Cardiac septum (tissue), 1 donor: ENCODE measurements around the gene DNAJC1. TPM values are rescaled to one million over a fixed set of nuclear protein-coding genes. Genes with fewer than 3 reads are reported as not detected.

Experiments used
- DNase-seq: peaks from one replicate; pipeline ENCODE4 v3.0.0-alpha.2; 2020; ENCODE audit warnings: low spot score
- intact Hi-C: fragments of 100-400 bp; cut with DNase I; formaldehyde crosslinking; loops from one replicate; pipeline ENCODE4 v1.14.0; 2022
- total RNA-seq: library from RNA; stranded (reverse); fragmentation: NEBNext Ultra II Directional; extraction: Animal tissue kit (Norgen Biotek cat#: 25700); gene quantifications from one replicate; pipeline ENCODE4 v1.2.1, GENCODE V29; 2021
- donor health status: DM: no; HTN: no; CAD: no.

DNAJC1 gene
- total RNA-seq, 1 donor from 2014 or later = 12.9 TPM

DNA sequence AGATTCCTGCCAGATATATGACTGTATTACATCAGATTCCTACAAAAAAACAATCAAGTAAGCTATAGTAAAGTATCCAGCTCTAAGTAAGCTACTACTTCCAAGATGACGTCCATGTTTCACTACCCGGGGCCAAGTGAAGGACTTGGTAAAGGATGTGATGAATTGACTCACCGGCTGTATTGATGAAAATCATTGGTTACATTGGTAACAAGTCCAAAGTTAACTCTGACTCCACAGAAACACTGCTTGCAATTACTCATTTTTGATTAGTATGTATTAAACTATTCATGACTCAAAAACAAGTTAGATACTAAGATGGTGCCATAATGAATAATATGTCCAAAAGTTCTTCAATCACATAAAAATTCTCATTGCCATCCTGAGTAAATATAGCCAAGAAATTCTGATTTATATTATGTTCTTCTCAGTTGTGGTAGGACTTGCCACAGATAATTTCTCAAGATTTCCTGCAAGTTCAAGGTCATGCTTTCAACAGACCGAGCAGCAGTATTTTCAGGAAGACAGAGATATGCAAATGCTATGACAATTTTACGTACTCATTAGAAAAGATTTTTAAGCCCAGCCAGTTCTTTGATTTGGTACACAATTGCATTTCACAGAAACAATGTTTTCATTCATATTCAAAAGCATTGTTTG is 12.6 kb upstream of the DNAJC1 start:
- intact Hi-C loops = no loop called here
- DNase-seq = no peak

DNA sequence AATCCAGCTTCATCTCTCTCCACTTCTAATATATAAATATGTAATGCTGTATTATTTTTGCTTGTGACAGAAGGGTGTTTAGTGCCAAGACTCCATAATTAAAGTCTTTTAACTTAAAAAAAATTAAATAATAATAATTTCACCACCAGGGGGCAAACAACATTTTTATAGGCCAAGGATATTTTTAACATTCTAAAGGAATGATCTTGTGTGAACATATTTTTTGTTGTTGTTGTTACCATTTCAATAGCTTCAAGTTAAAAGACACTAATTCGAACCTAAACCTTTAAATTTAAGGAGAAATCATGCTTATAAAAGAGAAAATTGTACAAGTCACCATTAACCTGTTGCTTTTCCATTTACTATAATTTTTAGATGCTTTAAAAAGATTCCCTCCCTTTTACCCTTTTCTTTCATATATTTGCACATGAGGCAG is 7.5 kb upstream of the DNAJC1 start:
- no peak for DNase-seq
- intact Hi-C loops = no loop called here

DNA sequence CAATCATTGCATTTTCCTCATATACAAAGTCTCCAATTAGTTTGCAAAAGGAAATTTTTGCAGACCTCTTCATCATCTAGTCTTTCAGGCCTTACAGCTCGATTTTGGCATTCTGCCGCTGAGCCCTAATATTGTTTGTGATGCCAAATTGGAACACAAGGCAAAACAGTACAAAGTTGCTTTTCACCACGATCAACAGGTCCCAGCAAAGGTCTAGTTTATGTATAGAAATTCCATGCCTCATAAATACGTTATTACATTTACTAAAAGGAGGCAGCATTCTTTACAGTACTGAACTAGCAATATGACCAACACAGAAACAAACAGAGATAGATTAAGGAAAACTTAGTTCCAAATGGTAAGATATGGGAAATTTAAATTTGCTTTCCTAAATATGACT is 7.0 kb upstream of the DNAJC1 start:
- intact Hi-C loops = no loop called here
- no peak for DNase-seq

DNA sequence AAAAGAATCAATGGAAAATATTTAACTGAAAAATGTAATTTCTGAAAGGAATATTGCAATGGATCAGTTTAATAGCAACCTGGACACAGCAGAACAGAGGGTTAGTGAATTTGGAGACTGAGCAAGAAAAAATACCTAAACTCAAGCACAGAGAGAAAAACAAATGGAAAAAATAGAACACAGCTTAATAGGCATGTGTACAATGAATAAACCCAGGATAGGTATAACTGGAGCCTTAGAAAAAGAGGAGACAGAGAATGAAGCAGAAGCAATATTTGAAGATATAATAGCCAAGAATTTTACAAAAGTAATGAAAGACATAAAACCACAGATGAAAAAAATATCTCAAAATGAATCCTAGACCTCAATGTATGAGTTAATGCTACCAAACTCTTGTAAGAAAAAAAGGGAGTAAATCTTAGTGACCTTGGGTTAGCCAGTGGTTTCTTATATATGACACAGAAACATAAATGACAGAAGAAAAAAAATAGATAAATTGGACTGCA is 2.9 kb upstream of the DNAJC1 start:
- no peak for DNase-seq
- intact Hi-C loops = loop anchor here (5.0 to 10.0 kb wide), 3 partner anchors 218 to 1058 kb away; no protein-coding TSS in a partner anchor

DNA sequence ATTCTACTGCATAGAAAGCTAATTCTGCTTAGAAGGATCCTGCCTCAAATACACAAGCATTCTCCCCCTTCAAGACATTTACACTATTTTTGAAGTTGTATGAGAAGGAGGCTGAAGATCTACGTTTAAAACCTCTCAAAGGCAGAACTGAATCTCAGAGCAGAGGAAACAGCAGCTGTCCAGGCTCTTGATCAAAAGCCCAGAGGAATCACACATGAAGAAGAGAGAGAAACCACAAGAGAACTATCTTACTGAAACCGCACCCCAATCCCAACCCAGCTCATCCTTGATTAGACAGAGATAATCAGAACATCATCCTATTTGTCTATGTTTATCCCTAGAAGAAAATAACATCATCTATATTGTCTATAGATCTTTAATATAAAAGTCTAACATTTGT is 2.2 kb upstream of the DNAJC1 start:
- DNase-seq = no peak
- intact Hi-C loops = loop anchor here (5.0 to 10.0 kb wide), 3 partner anchors 219 to 1059 kb away; no protein-coding TSS in a partner anchor

DNA sequence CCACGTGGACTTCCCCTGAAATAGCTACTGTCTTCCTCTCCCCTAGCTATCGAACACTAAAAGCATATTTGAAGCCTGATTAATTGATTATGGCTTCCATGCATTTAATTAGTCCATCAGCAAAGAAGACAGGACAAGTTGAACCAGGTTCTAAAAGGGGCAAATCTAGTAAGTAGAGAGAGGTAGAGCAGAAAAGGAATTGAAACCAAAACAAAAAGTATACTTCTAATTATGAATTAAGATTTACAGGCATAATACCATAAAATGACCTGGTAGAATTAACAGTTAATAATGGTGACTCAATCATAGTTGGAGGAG is 393 bp upstream of the DNAJC1 start:
- intact Hi-C loops = loop anchor here (2.0 to 10.0 kb wide), 6 partner anchors 221 to 1061 kb away; partner anchors contain the start of gene BMI1
- DNase-seq = no peak

DNA sequence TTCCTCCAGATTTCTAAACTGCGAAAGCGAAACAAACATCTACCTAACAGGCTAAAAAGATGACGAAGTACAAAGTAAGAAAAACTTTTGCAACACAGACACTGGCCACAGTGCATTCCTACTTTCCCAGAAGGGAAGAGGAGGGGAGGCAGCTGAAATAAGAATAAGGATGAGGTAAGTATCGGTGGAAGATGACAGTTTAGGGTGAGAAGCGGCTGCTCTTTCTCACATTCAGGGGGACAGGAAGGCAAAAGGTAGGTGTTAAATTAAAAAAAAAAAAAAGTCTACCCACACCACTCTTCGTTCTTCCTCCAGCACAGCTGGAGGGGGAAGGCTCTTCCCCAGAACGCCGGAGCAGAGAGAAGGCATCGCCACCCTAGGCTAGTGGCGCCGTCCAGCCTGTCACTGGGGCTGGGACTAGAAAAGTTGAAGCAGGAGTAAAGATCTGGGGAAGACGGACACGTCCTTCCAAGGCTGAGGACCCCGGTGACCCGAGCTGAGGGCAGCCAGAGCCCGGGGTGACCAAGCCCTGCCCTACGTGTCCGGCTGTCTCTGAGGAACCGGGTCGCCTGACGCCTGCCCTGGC is 846 bp downstream of the DNAJC1 start:
- DNase-seq = no peak
- intact Hi-C loops = loop anchor here (2.0 to 10.0 kb wide), 6 partner anchors 222 to 1062 kb away; partner anchors contain the start of gene BMI1

DNA sequence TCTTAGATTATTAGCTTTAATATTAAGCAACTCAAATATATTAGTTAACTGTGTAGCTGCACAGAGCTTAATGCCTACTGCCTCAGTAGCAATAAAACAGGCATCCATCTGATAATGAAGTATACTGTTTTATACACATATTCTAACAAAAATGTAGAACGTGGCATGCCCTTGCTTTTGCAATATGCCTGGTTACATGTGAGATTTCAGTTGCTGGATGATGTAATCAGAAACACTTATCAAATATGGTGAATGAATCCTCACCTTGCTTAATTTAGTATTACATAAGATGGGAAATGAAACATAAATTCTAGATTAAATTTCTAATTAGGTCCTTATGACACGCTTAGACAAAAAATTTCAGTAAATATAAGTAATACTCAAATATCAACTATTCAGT is 8.0 kb downstream of the DNAJC1 start:
- intact Hi-C loops = no loop called here

DNA sequence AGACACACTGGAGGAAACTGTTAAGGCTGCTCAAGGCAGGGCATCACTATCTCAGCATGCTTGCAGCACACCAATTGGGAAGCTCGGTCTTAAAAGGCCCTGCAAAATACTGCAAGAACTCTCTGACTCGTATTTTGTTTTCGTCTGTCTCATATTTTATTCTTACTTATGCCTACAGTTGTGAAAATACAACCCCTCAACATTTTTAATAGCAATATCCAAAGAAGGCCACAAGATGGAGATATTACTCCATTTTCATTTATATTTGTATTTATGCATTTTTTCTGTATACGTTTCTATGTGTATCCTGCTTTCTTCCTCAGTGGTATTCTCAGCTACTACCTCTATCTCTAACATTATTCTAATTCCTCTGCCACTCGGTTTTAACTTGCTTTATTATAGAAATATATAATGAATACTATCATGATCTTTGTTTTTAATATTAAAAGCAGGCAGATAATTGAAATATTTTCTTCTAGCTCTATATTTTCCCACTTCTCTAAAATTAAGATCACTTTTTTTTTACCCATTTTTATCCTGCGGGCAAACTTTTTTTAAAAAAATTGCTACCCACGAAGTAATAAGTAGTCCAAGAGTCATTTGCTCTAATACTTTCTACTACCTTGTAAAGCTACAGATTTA is 10.0 kb downstream of the DNAJC1 start:
- intact Hi-C loops = no loop called here
- DNase-seq = no peak

More for the DNA sequence above, 8.0 kb downstream of the DNAJC1 start:
- DNase-seq = no peak

DNA sequence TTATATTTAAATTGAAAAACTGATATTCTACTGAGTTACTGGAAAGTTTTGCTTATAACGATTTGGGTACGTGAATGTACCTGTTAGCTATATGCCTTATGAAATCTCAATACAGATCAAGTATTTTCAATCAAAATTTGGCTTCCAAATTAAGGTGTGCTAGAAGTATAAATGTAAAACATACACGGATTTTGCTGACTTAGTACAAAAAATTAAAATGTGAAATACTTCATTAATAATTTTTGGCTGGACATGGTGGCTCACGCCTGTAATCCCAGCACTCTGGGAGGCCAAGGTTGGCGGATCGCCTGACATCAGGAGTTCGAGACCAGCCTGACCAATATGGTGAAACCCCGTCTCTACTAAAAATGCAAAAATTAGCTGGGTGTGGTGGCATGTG is 11.7 kb downstream of the DNAJC1 start:
- no peak for DNase-seq
- intact Hi-C loops = no loop called here

DNA sequence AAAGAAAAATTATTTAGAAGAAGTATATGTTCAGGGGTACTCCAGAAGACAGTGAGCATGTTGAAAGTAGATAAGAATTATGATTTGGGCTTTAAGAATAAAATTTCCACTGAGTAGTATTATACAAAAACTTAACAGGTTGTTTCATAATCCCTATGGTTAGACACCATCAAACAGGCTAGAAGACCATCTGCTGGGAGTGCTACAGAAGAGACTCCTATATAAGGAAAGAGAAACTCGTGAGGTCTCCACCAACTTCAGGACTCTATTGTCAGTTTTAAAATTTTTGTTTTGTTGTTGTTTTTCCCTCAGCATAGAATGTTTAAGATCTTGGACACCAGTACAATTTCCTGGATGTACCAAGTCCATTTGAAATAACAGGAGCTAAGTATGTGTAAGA is 13.1 kb downstream of the DNAJC1 start:
- DNase-seq = no peak
- intact Hi-C loops = no loop called here

DNA sequence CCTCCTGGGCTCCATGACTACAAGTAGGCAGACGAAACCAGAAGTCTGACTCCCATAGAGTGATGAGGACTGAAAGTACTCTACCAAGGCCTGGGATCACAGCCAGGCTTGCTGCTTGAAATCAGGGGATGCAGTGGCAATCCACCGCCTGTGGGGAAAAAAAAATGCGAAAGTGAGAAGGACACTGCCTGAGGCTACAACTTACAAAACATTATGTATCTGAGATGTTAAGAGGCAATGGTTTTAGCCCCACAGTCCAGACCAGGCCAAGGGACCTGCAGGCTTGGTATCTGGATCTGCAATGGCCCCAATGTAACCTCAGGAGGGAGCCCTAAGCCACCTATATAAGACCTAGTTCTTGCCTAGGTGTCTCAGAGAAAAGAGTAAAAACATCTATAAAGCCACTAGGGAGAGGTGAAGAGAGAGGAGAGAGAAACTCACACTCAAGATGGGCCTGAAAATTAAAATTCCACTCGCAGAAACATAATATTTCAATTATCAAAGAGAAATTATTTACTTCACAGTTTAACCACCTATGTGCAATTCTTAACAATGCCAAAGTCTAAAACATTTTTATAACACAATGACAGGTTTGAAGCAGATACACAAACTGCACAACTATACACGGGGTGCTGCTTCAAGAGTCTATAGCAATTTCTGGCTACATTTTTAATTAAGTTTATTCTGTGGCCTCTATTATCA is 13.9 kb downstream of the DNAJC1 start:
- intact Hi-C loops = no loop called here
- DNase-seq = no peak

DNA sequence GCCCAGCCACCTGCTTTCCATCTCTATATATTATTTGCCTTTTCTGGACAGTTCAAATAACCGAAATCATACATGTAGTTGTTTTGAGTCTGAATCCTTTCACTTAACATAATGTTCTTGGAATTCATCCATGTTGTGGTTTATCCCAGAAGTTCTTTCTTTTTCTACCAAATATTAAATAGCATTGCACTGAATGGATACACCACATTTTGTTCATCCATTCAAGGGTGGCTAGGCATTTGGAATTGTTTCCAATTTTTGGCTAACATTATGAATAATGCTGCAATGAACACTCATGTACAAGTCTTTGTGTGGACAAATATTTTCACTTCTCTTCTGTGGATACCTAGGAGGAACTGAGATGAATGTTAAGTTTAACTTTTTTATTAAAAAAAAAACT is 18.0 kb downstream of the DNAJC1 start:
- intact Hi-C loops = no loop called here
- no peak for DNase-seq

DNA sequence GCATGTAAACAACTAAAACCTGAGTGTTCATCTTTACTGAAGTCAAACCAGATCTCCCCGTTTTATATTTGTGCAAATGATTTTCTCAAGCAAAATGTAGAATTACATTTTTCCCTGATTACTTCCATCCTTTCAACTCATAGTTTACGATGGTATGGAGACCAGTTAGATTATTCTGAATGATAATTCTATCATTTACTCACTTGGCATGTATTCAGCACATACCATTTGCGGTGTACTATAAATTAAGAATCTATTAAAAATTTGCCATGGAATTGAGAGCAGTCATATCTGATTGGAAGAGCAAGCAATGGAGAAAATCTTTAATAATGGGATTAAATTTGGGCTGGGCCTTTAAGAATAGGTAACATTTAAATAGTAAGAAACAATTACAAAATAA is 22.4 kb downstream of the DNAJC1 start:
- DNase-seq = no peak
- intact Hi-C loops = no loop called here

DNA sequence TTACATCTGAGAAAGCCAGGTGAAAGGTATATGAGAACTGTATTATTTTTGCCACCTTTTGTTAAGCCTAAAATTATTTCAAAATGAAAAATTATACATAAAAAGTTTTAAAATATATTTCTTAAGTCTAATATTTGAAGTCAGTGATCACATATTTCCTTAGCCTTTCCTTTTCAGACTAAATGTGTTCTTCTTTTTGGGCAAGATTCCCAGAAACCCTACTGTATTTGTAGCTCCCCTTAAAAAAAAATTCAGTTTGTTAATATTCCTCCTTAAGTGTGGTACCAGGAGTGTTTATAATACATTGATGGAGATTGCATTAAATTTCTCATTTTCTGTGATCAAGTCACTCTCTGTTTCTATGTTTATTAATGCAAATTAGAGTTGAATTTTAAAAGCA is 22.8 kb downstream of the DNAJC1 start:
- intact Hi-C loops = no loop called here
- no peak for DNase-seq

DNA sequence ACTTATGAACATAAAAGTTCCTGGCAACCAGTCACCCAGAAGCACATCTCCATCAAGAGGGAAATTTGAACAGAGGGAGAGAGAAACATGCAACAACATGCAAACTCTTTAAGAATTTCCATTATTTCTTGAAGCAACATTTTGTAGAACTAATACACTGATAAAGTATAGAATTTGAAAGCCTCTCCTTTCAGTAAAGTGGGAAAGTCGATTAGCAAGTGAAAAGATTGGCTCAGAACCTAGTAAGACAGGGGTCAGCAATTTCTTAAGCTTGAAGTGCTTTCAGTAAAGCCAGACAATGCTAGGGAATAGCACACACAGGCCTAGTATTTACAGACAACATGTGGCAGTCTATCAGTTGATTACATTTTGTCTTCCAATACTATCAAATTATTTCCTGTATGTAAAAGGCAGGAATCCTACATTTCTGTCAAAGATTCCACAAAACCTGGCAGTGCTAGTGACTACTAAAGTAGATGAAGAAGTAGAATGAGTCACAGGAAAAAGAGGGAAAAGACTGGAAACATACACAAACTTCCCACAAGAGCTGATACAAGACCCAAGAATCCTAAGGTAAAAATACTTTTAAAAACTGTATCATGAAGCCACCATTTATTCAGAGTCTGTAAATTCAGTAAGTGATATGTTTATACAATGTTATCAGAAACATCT is 25.2 kb downstream of the DNAJC1 start:
- intact Hi-C loops = no loop called here
- no peak for DNase-seq

DNA sequence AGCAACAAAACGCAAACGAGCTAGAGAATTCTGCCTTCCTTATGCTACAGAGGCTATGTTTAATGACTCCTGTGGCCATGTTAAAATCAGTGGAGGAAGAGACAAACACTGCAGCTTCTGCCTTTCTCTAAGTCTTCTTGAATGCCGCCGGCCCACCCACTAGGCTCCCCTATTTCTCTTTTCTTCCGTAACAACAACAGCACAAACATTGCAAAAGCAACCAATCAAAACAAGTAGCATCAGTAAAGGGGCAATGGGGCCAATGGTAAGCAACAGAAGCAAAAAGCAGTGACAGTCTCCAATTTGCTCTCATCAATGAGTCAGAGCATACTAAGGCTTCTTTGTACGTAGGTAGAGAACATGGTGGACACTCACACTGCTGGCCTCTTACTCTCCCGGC is 26.8 kb downstream of the DNAJC1 start:
- intact Hi-C loops = no loop called here

DNA sequence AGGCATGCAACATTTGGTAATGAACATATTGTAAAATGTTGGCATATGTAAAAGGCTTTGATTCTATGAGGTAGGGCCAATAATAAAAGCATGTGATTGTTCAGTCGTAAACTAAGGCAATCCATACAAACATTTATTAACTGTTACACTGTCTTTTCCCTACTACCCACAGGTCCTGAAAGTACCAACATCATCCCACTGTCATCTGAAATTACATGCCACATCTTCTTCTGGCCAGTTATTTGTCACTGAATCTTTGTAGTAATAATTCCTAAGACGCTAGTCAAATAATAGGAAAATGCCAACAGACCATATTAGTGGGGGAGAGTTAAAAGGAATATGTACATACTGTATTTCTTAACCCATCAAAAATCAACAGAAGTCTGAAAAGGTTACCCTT is 27.2 kb downstream of the DNAJC1 start:
- intact Hi-C loops = no loop called here

More for the DNA sequence above, 26.8 kb downstream of the DNAJC1 start:
- no peak for DNase-seq

DNA sequence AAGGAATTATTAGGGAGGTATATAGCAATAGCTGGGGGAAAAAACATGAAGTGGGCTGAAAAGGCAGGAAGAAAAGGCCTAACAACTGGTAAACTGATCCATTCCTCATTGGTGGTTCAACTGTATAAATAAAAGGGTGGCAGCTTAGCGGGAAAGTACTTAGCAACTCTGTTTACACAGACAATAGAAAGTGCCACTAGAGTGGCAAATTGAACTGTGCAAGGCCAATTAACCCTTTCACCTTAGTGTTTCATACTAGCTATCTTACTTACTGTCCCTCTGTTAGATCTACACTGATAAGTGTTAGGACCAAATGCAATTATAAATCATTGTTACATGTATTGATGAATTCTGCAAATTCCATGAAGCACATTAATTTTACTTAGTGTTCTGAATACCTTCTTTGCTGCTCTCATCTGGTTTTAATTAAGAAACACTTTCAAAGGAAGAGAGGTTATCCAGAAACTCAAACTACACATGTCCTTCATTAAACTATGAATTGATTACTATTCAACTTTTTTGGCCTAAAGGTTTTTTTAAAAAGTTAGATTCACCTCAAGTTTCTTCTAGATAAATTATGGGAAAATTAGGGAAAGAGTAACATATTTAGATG is 28.0 kb downstream of the DNAJC1 start:
- intact Hi-C loops = no loop called here
- no peak for DNase-seq

More for the DNA sequence above, 27.2 kb downstream of the DNAJC1 start:
- no peak for DNase-seq
